NCI-H460 (cell line): ENCODE data around the gene LGALS9B. TPM values are rescaled to one million over a fixed set of nuclear protein-coding genes. Genes with fewer than 3 reads are reported as not detected.
"Not testable (repeated sequence)": the region's sequence is repeated elsewhere in the genome, so short reads cannot be mapped to it uniquely, and the experiment has no call there.

Source experiments
- DNase-seq: peaks from one replicate; pipeline ENCODE4 v3.0.0-alpha.2; 2016; ENCODE audit warnings: low read depth; ENCODE audit errors: extremely low read depth
- total RNA-seq: library from RNA; depleted of rRNA; stranded (reverse); fragments of >200 nt; shearing (Covaris generic); gene quantifications from 2 replicates; pipeline ENCODE4 v1.2.3, GENCODE V29; 2014

Gene LGALS9B
- total RNA-seq, 1 experiment from 2014 or later: 1.9 TPM

DNA sequence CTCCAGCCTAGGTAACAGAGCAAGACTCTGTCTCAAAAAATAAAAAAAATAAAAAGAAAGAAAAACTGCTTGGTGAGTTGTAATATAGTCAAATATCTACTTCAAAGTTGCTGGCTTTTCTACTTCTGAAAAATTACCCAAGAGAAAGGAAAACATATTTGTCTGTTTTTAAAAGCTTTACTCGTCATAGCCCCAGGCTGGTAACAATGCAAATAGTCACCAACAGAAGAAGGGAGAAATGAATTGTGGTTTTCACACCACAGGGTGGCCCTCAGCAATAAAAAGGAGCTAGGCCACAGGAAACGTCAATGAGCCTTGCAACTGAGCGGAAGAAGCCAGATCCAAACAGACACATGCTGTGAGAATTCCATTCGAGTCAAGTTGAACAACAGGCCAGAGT is 1.8 kb upstream of the LGALS9B start:
- not testable (repeated sequence) for DNase-seq

GRCh38 chr17:20466999-20467398 is 340 bp downstream of the LGALS9B start:
- DNase-seq: not testable (repeated sequence)

GRCh38 chr17:20466553-20466952 is 786 bp downstream of the LGALS9B start:
- DNase-seq: not testable (repeated sequence)

DNA sequence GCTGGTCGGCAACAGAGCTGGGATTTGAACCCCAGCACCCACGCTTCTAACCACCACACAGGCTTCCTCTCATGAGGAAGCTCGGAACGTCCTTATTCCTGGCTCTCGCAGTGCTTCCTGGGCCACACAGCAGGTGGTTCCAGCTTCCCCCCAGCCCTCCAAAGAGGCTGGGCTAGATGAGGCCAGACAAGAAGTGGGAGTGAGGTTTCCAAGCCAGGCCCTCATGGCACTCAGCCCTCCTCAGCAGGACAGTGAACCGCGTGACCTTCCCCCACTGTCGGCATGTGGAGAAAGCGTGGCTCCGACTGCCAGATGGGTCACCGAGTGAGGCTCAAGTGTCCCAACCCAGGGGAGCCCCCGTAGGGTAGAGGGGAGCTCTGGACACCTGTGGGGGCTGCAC is 1.8 kb downstream of the LGALS9B start:
- DNase-seq: not testable (repeated sequence)

GRCh38 chr17:20464854-20465414 is 2.4 kb downstream of the LGALS9B start:
- DNase-seq: not testable (repeated sequence)

- not testable (repeated sequence) for DNase-seq
Observed at GRCh38 chr17:20462158-20462557, 5.2 kb downstream of the LGALS9B start.

DNA sequence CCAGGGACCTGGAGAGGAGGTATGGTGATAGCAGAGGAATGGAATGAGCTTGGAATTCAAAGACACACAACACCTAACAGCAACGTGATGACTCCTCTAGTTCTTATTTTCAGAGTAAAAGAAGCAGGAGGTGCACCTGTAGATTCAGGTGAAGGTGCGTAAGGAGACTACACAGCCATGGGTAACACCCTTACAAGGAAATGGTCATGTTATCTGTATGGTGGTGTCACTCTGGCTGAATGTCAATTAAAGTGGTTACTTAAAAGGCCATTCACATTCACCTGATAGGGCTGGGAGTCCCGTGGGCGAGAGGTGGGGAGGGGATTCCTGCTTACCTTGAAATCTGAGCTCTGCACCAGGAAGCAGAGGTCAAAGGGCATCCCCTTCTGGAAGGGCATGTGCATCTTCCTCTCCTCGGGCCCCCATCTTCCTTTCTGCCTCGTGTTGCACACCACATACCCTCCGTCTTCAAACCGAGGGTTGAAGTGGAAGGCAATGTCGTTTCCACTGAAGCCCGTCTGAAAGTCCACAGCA is 9.4 kb downstream of the LGALS9B start:
- not testable (repeated sequence) for DNase-seq

DNA sequence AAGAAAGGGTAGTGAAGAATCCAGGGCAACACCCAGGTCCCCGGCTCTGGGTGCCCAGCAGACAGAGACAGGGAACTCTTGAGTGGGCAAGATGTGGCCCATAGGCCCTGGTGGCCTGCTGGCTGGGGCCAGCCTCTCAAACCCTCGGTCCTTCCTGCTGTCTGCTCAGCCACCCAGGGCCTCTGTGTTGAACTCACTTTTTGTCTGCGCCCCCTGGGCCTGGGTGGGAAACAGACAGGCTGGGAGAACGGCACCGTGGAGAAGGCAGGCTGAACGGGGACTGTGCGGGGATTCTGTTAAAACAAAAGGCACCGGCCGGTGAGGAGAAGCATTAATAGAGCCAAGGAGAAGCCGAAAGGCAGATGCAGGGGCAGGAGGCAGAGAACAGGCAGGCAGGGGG is 12.2 kb downstream of the LGALS9B start:
- not testable (repeated sequence) for DNase-seq

- not testable (repeated sequence) for DNase-seq
Observed at GRCh38 chr17:20453820-20454434, 13.4 kb downstream of the LGALS9B start.

- DNase-seq: not testable (repeated sequence)
Observed at GRCh38 chr17:20450852-20451251, 16.5 kb downstream of the LGALS9B start.

DNA sequence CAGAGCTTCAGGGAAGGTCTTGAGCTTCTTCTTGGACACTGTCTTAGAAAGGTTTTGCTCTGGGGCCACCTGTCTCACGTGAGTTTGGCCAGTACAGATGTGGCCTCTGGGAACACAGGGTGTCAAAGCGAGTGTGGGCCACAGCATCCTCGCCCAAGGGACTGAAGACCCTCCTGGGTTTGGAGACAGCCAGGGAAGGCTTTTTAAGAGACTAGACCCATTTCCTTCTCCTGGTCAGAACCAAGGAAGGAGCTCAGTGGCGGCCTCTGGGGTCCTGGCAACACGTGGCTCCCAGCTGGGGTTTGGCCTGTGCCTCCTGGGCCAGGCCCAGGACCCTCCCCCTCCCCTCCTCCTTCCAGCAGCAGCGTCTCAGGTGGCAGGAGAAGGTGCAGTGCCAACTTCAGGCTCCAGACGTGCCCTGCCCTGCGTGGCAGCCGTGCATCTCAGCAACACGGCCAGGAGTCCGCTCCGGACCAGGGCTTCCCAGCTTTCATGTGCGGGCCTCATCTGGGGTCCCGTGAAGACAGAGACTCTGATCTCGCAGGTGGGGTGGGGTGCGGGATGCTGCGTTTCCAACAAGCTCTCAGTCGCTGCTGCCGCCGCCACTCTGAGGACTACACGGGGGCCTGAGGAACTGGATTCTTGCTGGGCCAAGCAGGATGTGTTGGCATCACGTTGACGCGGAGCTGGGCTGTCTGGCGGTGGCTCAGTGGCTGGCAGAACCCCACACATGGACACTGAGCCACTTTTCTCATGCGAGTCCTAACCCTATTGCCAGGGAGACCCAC is 19.6 kb downstream of the LGALS9B start:
- DNase-seq: not testable (repeated sequence)

DNA sequence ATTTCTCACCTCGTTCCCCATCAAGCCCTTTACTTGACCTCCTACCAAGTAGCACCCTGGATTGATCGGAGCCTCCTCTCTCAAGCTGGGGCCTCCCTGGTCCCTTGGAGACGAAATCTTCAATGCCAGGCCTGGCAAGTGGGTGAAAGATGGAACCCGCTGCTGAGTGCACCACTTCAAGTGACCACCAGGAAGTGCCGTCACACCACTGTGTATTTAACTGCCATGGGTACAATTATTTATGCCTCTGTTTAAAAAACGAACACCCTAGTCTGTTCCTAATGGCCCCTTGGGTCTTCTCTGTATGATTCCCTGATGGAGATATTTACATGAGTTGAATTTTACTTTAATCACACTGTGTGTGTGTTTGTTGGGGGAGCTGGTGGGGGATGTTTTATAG is 20.4 kb downstream of the LGALS9B start:
- not testable (repeated sequence) for DNase-seq

DNA sequence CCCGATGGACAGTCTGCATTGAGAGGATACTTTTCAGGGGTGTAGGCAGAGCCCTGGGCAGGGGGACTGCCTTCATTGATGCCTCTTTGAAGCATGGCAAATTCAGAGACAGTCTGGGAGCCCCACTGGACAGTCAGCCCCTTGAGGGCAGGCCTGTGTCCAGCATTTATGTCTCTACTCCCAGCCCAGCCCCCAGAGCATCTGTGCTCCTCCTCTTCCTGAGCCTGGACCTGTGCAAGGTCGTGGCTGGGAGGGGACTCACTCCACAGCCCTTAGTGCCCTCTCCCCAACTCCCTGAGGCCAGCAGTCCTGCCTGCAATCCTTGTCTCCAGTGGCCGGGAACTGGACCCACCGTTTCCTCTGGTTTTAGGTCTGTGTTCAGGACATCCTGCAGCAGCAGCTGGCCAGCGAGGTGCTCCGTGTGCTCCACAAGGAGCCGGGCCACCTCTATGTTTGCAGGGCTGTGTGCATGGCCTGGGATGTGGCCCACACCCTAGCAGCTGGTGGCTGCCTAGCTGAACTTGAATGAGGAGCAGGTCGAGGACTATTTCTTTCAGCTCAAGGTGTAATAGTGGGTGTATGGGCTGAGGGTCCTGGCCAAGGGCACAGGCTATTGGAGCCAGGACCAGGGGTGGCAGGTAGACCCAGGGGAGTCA is 22.6 kb downstream of the LGALS9B start:
- DNase-seq: not testable (repeated sequence)

- not testable (repeated sequence) for DNase-seq
Observed at GRCh38 chr17:20444173-20444572, 23.2 kb downstream of the LGALS9B start.

- not testable (repeated sequence) for DNase-seq
Observed at GRCh38 chr17:20443632-20444031, 23.7 kb downstream of the LGALS9B start.

DNA sequence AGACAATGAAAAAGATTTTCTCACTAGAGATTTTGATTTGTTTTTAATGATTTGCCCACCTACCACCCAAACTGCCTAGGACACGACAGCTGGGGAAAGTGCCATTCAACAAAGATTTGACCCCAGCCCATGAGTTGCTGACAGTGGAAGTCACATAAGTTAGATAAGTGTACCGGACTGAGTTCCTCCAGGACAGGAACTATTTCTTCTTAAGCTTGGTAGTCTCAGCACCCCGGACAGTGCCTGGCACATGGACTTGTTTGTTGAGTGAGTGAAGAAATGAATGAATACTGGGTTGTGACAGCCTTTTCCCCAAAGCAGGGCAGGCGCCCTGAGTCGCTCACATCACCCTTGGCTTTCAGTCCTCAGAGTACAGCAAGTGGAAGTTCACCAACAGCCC is 26.7 kb downstream of the LGALS9B start:
- not testable (repeated sequence) for DNase-seq

GRCh38 chr17:20435166-20435565 is 32.2 kb downstream of the LGALS9B start:
- DNase-seq: not testable (repeated sequence)

GRCh38 chr17:20433382-20433781 is 34.0 kb downstream of the LGALS9B start:
- not testable (repeated sequence) for DNase-seq

GRCh38 chr17:20427264-20427663 is 40.1 kb downstream of the LGALS9B start:
- DNase-seq: not testable (repeated sequence)

- DNase-seq: not testable (repeated sequence)
Observed at GRCh38 chr17:20422826-20423225, 44.5 kb downstream of the LGALS9B start.

DNA sequence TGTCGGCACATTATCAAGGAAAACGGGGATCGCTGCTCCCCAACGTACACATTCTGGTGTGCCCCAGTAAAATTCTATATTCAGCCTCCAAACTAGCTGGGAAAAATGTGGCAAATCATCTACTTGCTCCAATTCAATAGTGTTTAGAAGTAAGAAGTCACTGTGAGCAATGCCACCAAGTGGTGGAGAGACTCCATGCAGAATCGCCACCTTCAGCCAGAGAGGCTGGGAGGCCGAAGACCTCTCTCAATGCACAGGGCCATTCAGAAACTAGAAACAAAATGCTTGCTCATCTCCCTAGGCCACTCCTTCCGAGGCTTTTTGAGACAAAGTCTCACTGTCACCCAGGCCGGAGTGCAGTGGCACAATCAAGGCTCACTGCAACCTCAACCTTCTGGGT is 48.5 kb downstream of the LGALS9B start:
- DNase-seq: not testable (repeated sequence)
